ENCODE measurements around the gene ADAM12. TPM values are rescaled to one million over a fixed set of nuclear protein-coding genes. Genes with fewer than 3 reads are reported as not detected.

The ADAM12 gene
- total RNA-seq, 1 donor from 2014 or later: 100 TPM

DNA sequence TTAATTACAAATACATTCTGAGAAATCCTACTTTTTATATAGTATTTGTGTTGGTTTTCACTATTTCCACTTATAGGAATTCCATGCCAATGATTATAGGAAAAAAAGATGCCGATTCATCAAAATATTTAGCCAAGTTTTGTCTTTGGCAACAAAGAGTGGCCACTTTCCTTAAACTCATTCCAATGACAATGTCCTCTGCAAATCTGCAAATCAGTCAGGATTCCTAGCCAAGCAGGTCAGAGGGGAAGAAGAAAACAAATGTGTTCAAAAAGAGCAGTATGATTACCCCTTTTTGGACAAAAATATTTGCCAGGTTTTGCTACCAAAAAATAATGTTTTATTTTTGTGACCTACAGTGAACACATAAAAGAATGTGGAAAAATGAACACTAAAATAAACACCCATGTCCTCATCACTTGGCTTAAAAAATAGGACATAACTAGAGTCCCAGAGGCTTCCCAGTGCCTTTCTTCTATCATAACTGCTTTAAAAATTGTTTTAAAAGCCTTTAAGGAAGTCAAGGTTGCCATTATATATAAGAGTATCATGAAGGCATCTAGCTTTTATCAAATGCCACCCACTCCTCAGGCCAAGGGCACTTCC lies 125.9 kb downstream of the ADAM12 start:
- Histone ChIP-seq H3K4me2 (ENCODE audit: low read length) (no peak overlapping the region), H3K4me3 (ENCODE audit: insufficient read depth, low read depth, low read length) (no peak overlapping the region), H3K9me3 (ENCODE audit: insufficient read depth, low read depth, low read length) (no peaks in the 10 kb centered on the region), H3K9ac (ENCODE audit: low read length) (no peak overlapping the region), H3K27me3 (ENCODE audit: insufficient read depth, low read length) (no peaks in the 10 kb centered on the region), H3K79me2 (ENCODE audit: insufficient read depth, low read length) (peaks cover 74% of the 10 kb centered on the region), H4K20me1 (ENCODE audit: insufficient read depth, low read length) (no peaks in the 10 kb centered on the region), H3K4me1 (ENCODE audit: insufficient read depth, low read length) (no peaks in the 10 kb centered on the region), H3K36me3 (ENCODE audit: insufficient read depth, low read length) (no peaks in the 10 kb centered on the region), H3K27ac (ENCODE audit: low read depth, low read length) (no peak overlapping the region), H2AFZ (ENCODE audit: low read depth, low read length) (no peak overlapping the region)
- Mint-ChIP-seq H3K4me1 (ENCODE audit: low read depth, unreplicated experiment) (peaks cover 6% of the 10 kb centered on the region), H3K27me3 (ENCODE audit: low read depth, unreplicated experiment) (no peaks in the 10 kb centered on the region), H3K27ac (ENCODE audit: unreplicated experiment) (no peak overlapping the region), H3K36me3 (ENCODE audit: low read depth, unreplicated experiment) (peaks cover 18% of the 10 kb centered on the region), H3K9me3 (ENCODE audit: unreplicated experiment) (peaks cover 8% of the 10 kb centered on the region), H3K4me3 (ENCODE audit: unreplicated experiment) (no peak overlapping the region)
- no peak for DNase-seq (ENCODE audit: low read depth)
- peak; percentile 47 for FAIRE-seq
- TF ChIP-seq, protein P1, sequence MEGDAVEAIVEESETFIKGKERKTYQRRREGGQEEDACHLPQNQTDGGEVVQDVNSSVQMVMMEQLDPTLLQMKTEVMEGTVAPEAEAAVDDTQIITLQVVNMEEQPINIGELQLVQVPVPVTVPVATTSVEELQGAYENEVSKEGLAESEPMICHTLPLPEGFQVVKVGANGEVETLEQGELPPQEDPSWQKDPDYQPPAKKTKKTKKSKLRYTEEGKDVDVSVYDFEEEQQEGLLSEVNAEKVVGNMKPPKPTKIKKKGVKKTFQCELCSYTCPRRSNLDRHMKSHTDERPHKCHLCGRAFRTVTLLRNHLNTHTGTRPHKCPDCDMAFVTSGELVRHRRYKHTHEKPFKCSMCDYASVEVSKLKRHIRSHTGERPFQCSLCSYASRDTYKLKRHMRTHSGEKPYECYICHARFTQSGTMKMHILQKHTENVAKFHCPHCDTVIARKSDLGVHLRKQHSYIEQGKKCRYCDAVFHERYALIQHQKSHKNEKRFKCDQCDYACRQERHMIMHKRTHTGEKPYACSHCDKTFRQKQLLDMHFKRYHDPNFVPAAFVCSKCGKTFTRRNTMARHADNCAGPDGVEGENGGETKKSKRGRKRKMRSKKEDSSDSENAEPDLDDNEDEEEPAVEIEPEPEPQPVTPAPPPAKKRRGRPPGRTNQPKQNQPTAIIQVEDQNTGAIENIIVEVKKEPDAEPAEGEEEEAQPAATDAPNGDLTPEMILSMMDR (IDR thresholded peaks at IDR 0.05; ENCODE audit: insufficient read depth, low read depth, low read length): no peak
- TF ChIP-seq EZH2 (IDR thresholded peaks at IDR 0.05; ENCODE audit: insufficient read depth, low read length): no peak

DNA sequence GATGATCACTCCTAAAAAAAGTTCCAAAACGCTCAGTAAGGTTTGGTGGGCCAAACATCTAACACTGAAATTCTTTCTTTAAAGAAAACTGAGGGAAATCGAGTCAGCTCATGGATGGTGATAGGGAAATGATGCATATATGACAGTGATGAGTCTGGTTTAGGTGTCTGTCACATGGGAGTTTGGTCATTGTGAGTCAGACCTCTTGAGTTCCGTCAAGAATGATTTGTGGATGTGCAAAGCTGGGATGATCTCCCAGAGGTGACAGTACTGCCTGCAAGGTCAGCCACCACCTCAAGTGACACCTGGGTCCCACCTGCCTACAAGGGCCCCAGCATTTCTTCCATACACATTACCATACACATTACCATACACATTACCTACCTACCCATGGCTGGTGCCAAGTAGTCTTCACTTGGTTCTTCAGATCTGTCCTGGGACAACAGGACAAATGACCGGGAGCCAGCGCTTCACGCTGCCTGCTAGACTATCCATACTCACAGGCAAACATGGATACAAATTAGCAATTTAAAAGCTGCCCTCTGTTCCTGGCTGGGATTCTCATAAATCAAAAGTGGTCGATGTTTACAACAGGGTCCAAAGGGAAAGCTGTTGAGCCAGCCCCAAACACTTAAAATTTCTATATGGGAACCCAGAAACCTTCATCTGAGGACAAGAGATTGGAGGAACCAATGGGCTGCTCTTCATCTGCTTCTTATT lies 128.4 kb downstream of the ADAM12 start:
- Mint-ChIP-seq H3K36me3 (ENCODE audit: low read depth, unreplicated experiment) (peaks cover 5% of the 10 kb centered on the region), H3K9me3 (ENCODE audit: unreplicated experiment) (no peaks in the 10 kb centered on the region), H3K27me3 (ENCODE audit: low read depth, unreplicated experiment) (no peaks in the 10 kb centered on the region), H3K4me1 (ENCODE audit: low read depth, unreplicated experiment) (peaks cover 6% of the 10 kb centered on the region), H3K27ac (ENCODE audit: unreplicated experiment) (peak overlapping the region; percentile 4), H3K4me3 (ENCODE audit: unreplicated experiment) (no peak overlapping the region)
- DNase-seq (ENCODE audit: low read depth) (no peak), FAIRE-seq (no peak)
- Histone ChIP-seq H3K36me3 (ENCODE audit: insufficient read depth, low read length) (peaks cover 7% of the 10 kb centered on the region), H3K9ac (ENCODE audit: low read length) (no peak overlapping the region), H3K4me2 (ENCODE audit: low read length) (no peak overlapping the region), H3K27me3 (ENCODE audit: insufficient read depth, low read length) (no peaks in the 10 kb centered on the region), H3K4me3 (ENCODE audit: insufficient read depth, low read depth, low read length) (no peak overlapping the region), H2AFZ (ENCODE audit: low read depth, low read length) (no peak overlapping the region), H4K20me1 (ENCODE audit: insufficient read depth, low read length) (no peaks in the 10 kb centered on the region), H3K4me1 (ENCODE audit: insufficient read depth, low read length) (no peaks in the 10 kb centered on the region), H3K9me3 (ENCODE audit: insufficient read depth, low read depth, low read length) (no peaks in the 10 kb centered on the region), H3K79me2 (ENCODE audit: insufficient read depth, low read length) (peaks cover 67% of the 10 kb centered on the region), H3K27ac (ENCODE audit: low read depth, low read length) (no peak overlapping the region)
- no peak for TF ChIP-seq EZH2 (IDR thresholded peaks at IDR 0.05; ENCODE audit: insufficient read depth, low read length)
- TF ChIP-seq, protein P1 (IDR thresholded peaks at IDR 0.05; ENCODE audit: insufficient read depth, low read depth, low read length): no peak

DNA sequence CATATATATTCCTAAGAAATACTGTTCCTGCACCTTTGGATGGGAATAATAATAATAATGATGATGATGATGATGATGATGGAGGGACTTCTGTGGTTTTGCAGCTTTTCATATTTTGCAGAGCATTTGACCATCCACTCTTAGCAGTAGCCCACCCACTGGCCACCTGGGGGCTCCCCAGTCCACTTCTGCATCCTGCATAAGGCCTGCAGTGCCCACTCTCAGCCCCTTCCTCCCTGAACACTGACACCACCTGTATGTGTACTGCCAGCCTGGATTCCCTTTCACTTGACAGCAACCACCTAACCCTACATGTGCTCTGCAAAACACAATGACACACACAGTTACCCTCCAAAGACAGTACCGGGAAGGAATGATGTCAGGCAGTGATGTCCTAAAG lies 131.4 kb downstream of the ADAM12 start:
- Histone ChIP-seq H2AFZ (ENCODE audit: low read depth, low read length) (no peak overlapping the region), H3K4me2 (ENCODE audit: low read length) (no peak overlapping the region), H3K79me2 (ENCODE audit: insufficient read depth, low read length) (peaks cover 44% of the 10 kb centered on the region), H3K36me3 (ENCODE audit: insufficient read depth, low read length) (peaks cover 11% of the 10 kb centered on the region), H3K27me3 (ENCODE audit: insufficient read depth, low read length) (no peaks in the 10 kb centered on the region), H3K9me3 (ENCODE audit: insufficient read depth, low read depth, low read length) (peaks cover under 1% of the 10 kb centered on the region), H3K4me1 (ENCODE audit: insufficient read depth, low read length) (peaks cover 22% of the 10 kb centered on the region), H3K4me3 (ENCODE audit: insufficient read depth, low read depth, low read length) (no peak overlapping the region), H3K27ac (ENCODE audit: low read depth, low read length) (no peak overlapping the region), H4K20me1 (ENCODE audit: insufficient read depth, low read length) (no peaks in the 10 kb centered on the region), H3K9ac (ENCODE audit: low read length) (no peak overlapping the region)
- Mint-ChIP-seq H3K9me3 (ENCODE audit: unreplicated experiment) (peaks cover 1% of the 10 kb centered on the region), H3K4me3 (ENCODE audit: unreplicated experiment) (no peak overlapping the region), H3K4me1 (ENCODE audit: low read depth, unreplicated experiment) (peaks cover 14% of the 10 kb centered on the region), H3K36me3 (ENCODE audit: low read depth, unreplicated experiment) (peaks cover 10% of the 10 kb centered on the region), H3K27ac (ENCODE audit: unreplicated experiment) (no peak overlapping the region), H3K27me3 (ENCODE audit: low read depth, unreplicated experiment) (no peaks in the 10 kb centered on the region)
- no peak for FAIRE-seq
- TF ChIP-seq EZH2 (IDR thresholded peaks at IDR 0.05; ENCODE audit: insufficient read depth, low read length): no peak
- TF ChIP-seq, protein P1 (IDR thresholded peaks at IDR 0.05; ENCODE audit: insufficient read depth, low read depth, low read length): peak; percentile 11
- no peak for DNase-seq (ENCODE audit: low read depth)

Data from astrocyte (in vitro differentiated cells and primary cell).